Tibial nerve (tissue), 3 donors: ENCODE results near the gene CCDC57.

Experiments
- POLR2A ChIP-seq, 2 donors: fragments of 450-650 bp; IDR thresholded peaks; one replicate each; pipeline ENCODE4 v1.6.1; 2017; ENCODE audit warnings: antibody characterized with exemption in 2 of 2, mild to moderate bottlenecking in 2 of 2, moderate library complexity in 2 of 2
- TF ChIP-seq, protein P1 (sequence below), 5 experiments: fragments of 200-600 bp in 3 of 5; fragments of 450-650 bp in 2 of 5; sonication (generic) in 3 of 5; IDR thresholded peaks; one replicate each; pipeline ENCODE4 v1.5.1; 2016 to 2019; ENCODE audit warnings: antibody characterized with exemption in 5 of 5, mild to moderate bottlenecking in 3 of 5, moderate library complexity in 2 of 5

DNA sequence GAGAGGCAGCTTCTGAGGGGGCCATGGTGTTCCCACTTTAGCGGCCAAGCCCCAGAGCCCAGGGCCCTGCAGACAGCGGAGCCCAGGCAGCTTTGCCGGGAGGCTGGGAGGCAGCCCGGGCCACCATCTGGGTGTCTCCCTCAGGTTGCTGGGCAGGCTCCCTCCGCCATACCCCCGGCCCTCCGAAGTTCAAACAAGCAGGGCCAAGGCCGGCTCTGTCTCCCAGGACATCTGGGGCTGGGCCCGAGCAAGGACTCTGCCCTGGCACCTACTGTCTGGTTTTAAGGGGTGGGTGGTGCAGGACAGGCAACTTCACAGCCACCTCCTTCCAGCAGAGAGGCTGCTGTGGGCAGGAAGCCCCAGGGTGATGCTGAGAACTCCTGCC is 149.7 kb downstream of the CCDC57 start:
- TF ChIP-seq, protein P1, sequence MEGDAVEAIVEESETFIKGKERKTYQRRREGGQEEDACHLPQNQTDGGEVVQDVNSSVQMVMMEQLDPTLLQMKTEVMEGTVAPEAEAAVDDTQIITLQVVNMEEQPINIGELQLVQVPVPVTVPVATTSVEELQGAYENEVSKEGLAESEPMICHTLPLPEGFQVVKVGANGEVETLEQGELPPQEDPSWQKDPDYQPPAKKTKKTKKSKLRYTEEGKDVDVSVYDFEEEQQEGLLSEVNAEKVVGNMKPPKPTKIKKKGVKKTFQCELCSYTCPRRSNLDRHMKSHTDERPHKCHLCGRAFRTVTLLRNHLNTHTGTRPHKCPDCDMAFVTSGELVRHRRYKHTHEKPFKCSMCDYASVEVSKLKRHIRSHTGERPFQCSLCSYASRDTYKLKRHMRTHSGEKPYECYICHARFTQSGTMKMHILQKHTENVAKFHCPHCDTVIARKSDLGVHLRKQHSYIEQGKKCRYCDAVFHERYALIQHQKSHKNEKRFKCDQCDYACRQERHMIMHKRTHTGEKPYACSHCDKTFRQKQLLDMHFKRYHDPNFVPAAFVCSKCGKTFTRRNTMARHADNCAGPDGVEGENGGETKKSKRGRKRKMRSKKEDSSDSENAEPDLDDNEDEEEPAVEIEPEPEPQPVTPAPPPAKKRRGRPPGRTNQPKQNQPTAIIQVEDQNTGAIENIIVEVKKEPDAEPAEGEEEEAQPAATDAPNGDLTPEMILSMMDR (IDR thresholded peaks at IDR 0.05) = no peak
- TF ChIP-seq POLR2A (IDR thresholded peaks at IDR 0.05) = no peak
